Mesenteric fat pad (tissue), 1 donor: ENCODE results near the gene GPX5. TPM values are rescaled to one million over a fixed set of nuclear protein-coding genes. Genes with fewer than 3 reads are reported as not detected.
"Not testable (repeated sequence)": the region's sequence is repeated elsewhere in the genome, so short reads cannot be mapped to it uniquely, and the experiment has no call there.

ENCODE experiments used
- DNase-seq: peaks from one replicate; pipeline ENCODE4 v3.0.0-alpha.2; 2020; ENCODE audit warnings: low spot score
- long read RNA-seq: library from polyadenylated mRNA; unstranded; transcript quantifications from one replicate; pipeline ENCODE4 v2.0.0, GENCODE V29; 2020
- total RNA-seq: library from RNA; stranded (reverse); fragmentation: NEBNext Ultra II Directional; extraction: Animal tissue kit (Norgen Biotek cat#: 25700); gene quantifications from one replicate; pipeline ENCODE4 v1.2.1, GENCODE V29; 2021
- donor health status: DM: yes; HTN: yes; CAD: no.

Gene GPX5, protein sequence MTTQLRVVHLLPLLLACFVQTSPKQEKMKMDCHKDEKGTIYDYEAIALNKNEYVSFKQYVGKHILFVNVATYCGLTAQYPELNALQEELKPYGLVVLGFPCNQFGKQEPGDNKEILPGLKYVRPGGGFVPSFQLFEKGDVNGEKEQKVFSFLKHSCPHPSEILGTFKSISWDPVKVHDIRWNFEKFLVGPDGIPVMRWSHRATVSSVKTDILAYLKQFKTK
- total RNA-seq: not detected
- long read RNA-seq: 0 reads

GRCh38 chr6:28525496-28526039 is at the start of gene GPX5:
Gene GPX5 (plus strand): TSS chr6:28525881. CDS start chr6:28526014, 133 bp downstream.
- no peak for DNase-seq

DNA sequence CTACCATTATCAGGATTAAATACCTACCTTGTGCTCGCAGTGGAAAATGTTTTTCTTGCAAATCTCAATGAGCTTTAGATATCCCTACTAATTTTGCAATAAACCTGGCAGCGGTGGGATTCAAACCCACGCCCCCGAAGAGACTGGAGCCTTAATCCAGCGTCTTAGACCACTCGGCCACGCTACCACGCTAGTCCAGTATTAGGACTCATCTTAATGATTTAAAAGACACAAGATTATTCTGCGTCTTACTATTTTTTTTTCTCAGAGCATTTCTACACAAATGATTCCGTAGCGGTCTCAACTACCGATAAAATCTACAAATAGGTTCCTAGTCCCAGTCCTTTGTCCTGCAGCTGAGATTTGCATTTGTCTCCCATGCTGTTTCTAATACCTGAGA is 47.2 kb upstream of the GPX5 start:
- DNase-seq: no peak

DNA sequence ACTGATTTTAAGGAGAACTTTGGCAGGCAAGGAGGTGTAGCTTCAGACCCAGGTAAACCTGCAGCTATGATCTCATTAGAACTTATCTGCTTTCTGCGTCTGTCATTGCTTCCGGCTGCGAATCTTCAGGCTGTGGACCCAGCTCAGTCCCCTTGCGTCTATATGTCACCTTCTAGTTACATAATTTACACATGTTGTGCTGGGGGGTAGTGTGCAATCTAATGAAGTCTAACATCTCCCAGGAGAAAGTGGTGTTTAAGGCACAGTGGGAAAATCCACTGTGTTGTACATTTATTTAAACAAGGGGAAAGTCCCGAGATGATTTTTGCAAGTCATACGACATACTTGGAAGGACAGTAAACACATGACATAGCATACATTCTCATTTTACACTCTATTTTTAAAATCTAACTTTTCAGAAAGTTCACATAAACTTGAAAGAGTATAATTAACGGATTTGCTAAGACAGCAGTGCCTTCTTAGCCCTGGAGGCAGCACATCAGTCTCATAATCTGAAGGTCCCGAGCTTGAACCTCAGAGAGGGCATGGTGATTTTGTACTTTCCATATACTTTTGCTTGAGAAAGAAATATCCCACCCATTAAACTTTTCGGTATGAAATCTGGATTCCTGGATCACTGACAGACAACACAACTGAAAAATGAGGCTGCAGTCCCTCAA is 45.3 kb upstream of the GPX5 start:
- DNase-seq: no peak

GRCh38 chr6:28485482-28485881 is 40.2 kb upstream of the GPX5 start:
- DNase-seq: no peak

DNA sequence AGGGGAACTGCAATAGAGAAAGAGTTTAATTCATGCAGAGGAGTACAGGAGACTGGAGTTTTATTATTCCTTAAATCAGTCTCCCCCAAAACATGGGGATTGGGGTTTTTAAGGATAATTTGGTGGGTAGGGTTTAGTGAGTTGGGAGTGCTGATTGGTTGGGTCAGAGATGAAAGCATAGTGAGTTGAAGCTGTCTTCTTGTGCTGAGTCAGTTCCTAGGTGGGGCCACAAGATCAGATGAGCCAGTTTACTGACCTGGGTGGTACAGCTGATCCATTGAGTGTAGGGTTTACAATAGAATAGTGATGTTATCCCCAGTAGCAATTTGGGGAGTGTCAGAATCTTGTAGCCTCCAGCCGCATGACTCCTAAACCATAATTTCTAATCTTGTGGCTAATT is 39.1 kb upstream of the GPX5 start:
- no peak for DNase-seq

- DNase-seq: no peak
These were observed 38.5 kb upstream of the GPX5 start for GRCh38 chr6:28486988-28487742.

GRCh38 chr6:28488916-28489365 is 36.7 kb upstream of the GPX5 start:
- no peak for DNase-seq

GRCh38 chr6:28489366-28490204 is 36.1 kb upstream of the GPX5 start:
- DNase-seq: no peak

- no peak for DNase-seq
These were observed 35.3 kb upstream of the GPX5 start for GRCh38 chr6:28490205-28490890.

- DNase-seq: no peak
These were observed 33.7 kb upstream of the GPX5 start for GRCh38 chr6:28491984-28492317.

- DNase-seq: no peak
These were observed 29.4 kb upstream of the GPX5 start for GRCh38 chr6:28496099-28496779.

DNA sequence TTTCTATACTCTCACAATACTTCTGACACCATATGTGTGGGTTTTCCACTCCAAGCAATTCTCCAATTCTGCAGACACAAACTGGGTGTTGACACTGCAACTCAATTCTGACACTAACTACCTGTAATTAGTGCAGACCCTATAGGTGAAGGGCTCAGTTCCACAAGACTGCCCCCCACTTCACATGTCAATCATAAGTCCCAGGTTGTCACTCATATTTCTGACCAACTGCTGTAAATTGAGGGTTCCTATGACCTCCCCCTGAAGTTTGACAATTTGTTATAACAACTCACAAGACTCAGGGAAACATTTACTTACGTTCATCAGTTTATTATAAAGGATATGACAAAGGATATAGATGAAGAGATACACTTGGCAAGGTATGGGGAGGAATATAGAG is 28.4 kb upstream of the GPX5 start:
- no peak for DNase-seq

DNA sequence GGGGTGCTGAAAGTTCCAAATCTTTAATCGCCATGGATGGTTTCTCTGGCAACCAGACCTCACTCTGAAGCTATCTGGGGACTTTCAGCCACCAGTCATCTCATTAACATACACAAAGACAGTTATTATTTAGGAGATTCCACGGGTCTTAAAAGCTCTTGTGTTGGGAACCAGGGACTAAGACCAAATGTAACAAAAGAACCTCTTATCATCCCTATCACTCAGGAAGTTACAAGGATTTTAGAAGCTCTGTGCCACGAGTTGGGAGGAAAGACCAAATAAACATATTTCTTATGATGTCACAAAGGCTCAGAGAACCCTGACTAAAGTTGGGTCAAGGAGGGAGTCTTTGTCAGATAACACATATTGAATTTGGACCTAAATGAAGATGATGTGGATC is 27.8 kb upstream of the GPX5 start:
- no peak for DNase-seq

- no peak for DNase-seq
These were observed 24.4 kb upstream of the GPX5 start for GRCh38 chr6:28501259-28501658.

DNA sequence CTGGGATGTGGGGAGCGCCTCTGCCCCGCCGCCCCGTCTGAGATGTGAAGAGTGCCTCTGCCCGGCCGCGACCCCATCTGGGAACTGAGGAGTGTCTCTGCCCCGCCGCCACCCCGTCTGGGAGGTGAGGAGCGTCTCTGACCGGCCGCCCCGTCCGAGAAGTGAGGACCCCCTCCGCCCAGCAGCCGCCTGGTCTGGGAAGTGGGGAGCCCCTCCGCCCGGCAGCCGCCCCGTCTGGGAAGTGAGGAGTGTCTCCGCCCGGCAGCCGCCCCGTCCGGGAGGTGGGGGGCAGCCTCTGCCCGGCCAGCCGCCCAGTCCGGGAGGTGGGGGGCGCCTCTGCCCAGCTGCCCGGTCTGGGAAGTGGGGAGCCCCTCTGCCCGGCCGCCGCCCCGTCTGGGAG is 23.5 kb upstream of the GPX5 start:
- DNase-seq: not testable (repeated sequence)

DNA sequence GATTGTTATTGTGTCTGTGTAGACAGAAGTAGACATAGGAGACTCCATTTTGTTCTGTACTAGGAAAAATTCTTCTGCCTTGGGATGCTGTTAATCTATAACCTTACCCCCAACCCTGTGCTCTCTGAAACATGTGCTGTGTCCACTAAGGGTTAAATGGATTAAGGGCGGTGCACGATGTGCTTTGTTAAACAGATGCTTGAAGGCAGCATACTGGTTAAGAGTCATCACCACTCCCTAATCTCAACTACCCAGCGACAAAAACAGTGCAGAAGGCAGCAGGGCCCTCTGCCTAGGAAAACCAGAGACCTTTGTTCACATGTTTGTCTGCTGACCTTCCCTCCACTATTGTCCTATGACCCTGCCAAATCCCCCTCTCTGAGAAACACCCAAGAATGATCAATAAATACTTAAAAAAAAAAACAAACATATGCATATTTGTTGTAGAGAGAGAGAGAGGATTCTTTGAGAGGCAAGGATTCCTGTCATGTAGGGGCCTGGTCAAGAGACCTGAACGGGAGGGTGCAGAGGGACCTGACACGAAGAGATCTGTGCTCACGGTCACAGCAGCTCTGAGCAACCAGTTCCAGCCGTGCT is 22.9 kb upstream of the GPX5 start:
- DNase-seq: not testable (repeated sequence)

GRCh38 chr6:28505733-28506132 is 19.9 kb upstream of the GPX5 start:
- no peak for DNase-seq

- no peak for DNase-seq
These were observed 18.7 kb upstream of the GPX5 start for GRCh38 chr6:28506807-28507475.
